ENCODE measurements around the gene EPS8.

Gene EPS8

GRCh38 chr12:15688202-15688736, 100.9 kb downstream of the EPS8 start:
- no peak for DNase-seq

- no peak for DNase-seq
These were observed 101.6 kb downstream of the EPS8 start for GRCh38 chr12:15687583-15687982.

DNA sequence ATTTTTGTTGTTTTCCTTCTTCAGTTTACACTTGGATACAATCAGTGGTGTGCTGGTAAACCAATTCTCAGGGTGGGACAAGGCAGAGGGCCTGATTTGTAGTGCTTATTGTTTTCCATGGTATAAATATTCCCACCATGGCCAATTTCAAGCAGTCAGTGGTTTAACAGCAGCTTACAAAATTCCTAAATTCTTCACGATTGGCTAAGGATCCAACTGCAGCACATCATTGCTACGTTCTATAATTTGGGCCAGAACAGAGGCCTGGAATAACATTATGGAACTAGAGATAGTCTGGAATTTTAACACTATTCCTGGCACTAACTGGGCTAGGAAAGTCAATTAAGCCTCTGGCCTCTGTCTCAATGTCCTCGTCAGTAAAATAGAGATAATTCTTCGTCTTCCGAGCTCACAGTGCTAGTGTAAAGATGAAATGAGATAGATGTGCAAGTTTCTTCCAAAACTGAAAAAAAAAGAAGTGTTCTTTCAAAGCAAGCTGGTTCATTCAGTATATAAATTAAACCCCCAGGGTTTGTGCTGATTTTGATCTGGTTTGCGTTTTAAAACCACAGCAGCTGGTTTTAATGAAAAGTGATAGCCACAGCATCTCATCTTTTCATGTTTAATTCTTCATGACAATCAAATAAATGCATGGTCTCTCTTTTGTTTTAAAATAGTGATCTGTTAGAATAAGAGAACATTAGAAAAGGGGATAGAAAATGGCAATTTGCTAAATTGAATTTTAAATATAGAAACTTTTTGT, 104.1 kb downstream of the EPS8 start:
- no peak for DNase-seq

DNA sequence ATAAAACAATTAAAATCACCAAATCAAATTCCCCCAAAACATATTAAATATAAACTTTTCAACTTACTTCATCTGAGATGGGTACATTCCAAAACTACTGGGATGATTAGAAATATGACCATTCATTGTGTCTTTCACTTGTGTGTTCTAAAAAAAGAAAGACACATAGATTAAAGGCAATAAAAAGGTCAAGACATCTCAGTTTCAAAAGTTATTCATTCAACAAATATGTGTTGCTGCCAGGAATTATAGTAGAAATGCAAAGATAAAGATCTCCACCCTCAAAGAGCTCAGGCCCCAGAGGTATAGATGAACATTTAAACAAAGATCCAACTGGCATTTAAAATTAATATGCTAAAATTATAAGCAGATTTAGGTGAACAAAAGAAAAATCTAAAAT, 106.4 kb downstream of the EPS8 start:
- no peak for DNase-seq

DNA sequence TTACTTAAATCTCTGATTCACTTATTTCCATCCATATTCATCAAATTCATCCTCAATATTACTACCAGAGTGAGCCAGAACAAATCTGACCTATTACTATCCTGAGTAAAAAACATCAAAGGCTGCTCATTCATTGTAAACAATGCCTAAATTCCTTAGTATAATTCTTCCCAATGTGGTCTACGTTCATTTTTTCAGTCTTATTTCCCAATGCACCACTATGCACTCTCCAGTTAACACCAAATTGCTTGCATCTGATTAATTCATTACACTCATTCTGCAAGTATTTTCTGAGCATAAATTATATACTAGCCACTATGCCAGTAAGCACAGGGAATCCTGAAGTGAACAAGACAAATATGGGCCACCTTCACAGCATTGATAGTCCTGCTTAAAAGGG, 110.0 kb downstream of the EPS8 start:
- no peak for DNase-seq

GRCh38 chr12:15677726-15678201, 111.4 kb downstream of the EPS8 start:
- DNase-seq, result no peak

DNA sequence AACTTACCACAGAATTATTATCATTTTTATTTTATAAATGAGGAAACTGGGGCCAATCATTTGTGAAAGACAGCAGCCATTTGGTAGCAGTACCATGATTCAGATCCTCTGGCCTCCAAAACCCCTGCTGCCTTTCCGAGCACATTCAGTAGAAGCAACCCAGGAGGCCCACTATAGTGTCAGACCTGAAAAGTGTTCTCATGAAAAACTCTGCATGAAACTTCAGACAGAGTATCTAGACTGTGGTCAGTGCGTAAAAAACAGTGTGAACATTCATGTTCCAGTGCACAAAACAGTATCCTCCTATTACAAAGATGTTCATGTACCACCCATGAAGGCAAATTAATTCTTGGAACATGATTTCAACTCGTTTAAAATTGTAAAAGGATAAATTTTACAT, 112.0 kb downstream of the EPS8 start:
- no peak for DNase-seq

GRCh38 chr12:15672671-15673270, 116.4 kb downstream of the EPS8 start:
- DNase-seq, result no peak

GRCh38 chr12:15670756-15671155, 118.4 kb downstream of the EPS8 start:
- no peak for DNase-seq

- no peak for DNase-seq
These were observed 119.8 kb downstream of the EPS8 start for GRCh38 chr12:15669256-15669948.

- no peak for DNase-seq
These were observed 124.7 kb downstream of the EPS8 start for GRCh38 chr12:15664491-15664890.

- DNase-seq, result no peak
These were observed 126.1 kb downstream of the EPS8 start for GRCh38 chr12:15662983-15663659.

GRCh38 chr12:15662303-15662980, 126.7 kb downstream of the EPS8 start:
- no peak for DNase-seq

DNA sequence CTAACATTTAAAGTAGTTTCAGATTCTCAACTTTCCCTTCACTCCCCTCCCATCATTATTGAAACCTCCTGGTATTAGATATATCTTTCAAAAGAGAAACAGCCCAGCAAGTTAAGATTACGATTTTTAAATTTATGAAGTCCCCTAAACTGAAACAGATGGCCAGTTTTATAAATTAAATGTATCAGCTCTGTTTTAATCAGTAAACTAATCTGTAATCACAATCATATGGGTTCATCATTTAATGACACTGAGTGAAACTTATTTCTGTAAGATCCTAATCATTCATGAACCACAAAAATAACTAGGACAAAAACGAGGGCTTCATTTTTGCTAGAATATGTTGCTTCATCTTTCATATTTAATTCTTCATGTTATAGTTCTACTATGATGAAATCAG, 137.8 kb downstream of the EPS8 start:
- DNase-seq, result no peak

- no peak for DNase-seq
These were observed 138.6 kb downstream of the EPS8 start for GRCh38 chr12:15650399-15651128.

GRCh38 chr12:15649347-15649746, 139.8 kb downstream of the EPS8 start:
- no peak for DNase-seq

GRCh38 chr12:15648558-15648957, 140.6 kb downstream of the EPS8 start:
- DNase-seq, result no peak

DNA sequence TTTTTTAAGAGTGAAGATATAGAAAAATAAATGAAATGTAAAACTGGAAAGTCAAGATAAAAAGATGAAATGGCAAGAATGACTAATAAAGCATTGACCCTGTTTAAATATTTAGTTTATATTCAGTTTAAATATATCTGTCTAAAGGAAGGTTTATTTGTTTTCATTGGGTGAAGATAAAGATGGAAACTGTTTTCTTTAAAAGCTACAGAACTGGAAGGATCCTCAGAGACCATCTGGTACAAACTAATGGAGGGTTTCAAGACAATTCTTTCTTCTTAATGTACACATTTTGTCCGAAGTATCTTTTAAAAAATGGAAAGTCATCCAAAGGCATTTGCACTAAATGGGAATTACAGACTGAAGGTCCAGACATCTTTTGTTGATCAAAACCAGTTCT, 142.6 kb downstream of the EPS8 start:
- DNase-seq, result no peak

- DNase-seq, result no peak
These were observed 144.5 kb downstream of the EPS8 start for GRCh38 chr12:15644700-15645099.

DNA sequence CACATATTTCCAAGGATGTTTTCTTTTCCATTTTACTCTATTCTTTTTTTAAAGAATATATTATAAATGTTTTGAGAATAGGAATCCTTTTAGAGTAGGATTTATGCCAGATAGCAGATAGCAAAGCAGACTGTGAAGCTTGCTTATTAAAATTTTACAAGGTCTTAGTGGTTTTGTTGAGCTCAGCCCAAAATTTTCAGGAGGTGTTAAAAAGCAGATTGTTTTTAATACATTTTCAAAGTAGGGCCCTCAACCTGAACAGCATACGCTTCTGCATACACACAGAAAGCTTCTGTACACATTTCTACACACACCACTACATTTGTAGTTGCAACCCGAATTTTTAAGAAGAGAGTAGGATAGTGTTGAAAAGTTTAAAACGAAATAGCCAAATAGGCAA, 151.0 kb downstream of the EPS8 start:
- no peak for DNase-seq

- no peak for DNase-seq
These were observed 152.9 kb downstream of the EPS8 start for GRCh38 chr12:15636060-15636890.

Measured in activated CD4-positive, CD25-positive, alpha-beta regulatory T cell treated with anti-CD3 and anti-CD28 coated beads, Interleukin-2, amount 50 U/mL, for 72 hours (primary cell).